Ammon's horn (tissue), 1 donor: ENCODE data around the gene TSPAN17.
A peak's percentile ranks its signal among the peaks of the same experiment; 100 is the strongest.
"Not testable (repeated sequence)": the region's sequence is repeated elsewhere in the genome, so short reads cannot be mapped to it uniquely, and the experiment has no call there.

ENCODE experiments used
- DNase-seq: peaks from one replicate; pipeline ENCODE4 v3.0.0-alpha.2; 2016; ENCODE audit warnings: low spot score

The TSPAN17 gene

DNA sequence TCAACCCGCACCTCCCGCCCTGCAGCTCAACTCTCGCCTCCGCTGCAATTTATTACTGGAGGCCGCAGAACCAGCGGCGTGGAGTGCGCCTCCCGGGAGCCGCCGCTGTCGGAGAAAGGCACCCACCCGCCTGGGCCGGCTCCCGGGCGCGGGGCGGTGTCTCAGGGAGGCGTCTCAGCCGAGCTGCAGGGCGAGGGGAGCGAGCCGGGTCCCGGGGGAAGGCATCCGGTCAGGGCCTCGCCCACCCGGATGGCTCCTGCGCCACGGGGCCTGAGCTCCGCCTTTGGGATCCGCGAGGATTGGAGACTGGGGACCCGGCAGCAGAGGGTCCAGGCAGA is 32.9 kb downstream of the TSPAN17 start:
- DNase-seq, result no peak

DNA sequence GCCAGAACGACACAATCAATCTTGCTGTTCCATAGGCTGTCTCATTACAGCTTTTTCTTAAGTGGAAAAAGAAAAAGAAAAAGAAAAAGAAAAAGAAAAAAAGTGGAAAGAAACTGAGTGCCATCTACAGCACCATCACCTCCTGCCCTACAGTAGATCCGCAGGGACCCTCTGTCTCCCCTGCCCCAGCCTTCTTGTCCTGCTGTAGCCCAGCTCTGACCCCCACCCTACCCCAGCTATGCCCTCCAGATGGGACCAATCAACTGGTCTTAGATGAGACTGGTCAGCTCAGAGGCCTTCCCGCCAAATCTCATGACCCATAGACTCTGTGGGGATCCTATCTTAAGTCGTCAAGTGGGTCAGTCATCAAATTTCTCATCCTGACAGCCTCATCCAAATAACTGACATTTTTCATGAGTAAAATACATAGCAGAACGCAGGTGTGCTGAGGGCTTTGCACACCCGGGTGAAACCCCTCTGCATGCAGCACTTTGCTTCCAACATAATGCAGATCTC is 34.8 kb downstream of the TSPAN17 start:
- DNase-seq, result no peak

DNA sequence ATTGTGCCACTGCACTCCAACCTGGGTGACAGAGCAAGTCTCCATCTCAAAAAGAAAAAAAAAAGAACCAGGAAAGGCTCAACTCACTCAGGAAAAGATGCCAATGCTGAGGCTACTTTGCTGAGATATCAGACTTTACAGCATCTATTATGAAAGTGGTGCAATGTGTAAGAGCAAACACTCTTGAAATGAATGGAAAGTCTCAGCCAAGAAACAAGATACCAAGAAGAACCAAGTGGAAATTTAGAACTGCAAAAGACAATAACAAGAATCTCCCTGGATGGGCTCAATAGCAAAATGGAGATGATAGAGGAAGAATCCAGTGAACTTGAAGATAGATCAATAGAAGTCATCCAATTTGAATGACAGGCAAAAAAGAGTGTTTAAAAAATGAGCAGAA is 37.7 kb downstream of the TSPAN17 start:
- no peak for DNase-seq

DNA sequence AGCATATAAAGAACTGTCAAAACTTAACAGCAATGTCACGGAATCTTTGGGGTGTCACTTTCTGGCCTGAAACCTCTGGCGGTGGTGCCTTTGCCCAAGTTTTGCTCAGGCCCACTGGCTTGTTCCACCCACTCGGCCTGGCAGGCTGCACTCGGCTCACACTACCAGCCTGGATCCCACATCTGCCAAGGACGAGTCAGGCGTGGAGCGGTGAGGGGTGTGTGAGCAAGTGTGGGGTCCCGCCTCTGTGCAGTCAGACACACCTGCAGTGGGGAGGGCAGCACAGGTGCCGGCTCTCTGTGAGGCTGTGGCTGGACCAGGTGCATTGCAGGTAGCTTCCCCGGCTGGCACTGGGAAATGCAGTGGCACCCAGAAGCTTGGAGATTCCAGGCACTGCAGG is 40.0 kb downstream of the TSPAN17 start:
- DNase-seq, result no peak

DNA sequence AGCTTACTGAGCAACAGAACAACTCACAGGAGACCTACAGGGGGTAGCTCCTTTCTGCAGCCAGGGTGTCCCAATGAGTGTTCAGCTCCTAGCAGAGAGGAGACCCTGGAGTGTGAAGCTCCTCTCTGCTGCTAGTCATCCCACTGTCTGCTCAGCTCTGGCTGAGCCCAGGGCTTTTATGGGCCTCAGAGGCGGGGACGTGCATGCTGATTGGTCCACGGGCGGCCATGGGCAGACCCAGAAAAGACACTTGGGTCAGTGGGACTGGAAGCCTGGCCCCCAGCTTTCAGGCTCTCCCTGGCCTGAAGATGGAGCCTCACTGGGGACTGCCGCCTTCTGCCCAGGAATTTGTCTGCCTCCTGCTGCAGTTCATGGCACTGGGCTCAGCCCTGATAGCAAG is 40.6 kb downstream of the TSPAN17 start:
- no peak for DNase-seq

DNA sequence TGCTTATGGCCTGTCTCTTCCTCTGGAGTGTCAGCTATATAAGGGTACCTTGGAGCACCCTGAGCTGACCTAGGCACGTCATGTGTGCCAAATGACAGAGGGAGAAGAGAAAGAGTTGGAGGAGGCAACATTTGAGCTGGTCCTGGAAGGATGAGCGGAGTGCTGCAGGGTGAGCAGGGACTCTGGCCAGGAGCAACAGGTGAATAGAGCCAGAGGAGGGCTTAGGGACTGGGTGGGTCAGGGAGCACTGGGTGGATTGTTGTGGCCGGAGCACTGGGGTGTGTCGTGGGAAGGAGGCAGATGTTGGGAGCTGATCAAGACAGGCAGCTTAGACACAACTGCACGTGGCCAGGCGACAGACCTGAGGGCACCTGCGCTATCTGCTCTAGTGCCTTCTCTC is 43.6 kb downstream of the TSPAN17 start:
- no peak for DNase-seq

DNA sequence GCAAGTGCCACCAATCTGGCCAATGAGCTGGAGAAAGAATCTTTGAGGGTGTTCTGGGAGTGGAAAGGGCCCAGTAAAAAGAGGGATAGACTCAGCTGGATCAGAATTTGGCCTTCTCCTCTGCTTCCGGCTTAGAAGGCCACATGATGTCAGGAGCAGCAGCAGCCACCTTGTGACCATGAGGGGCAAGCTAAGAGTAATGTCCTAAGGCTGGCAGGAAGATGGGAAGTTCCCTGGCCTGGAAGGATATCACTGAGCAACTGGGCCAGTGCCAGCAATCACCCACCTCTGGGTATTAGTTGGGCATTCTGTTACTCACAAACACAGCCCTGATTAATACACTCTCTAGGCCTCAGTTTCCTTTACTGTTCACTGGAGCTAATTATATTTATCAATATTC is 44.2 kb downstream of the TSPAN17 start:
- DNase-seq, result no peak

DNA sequence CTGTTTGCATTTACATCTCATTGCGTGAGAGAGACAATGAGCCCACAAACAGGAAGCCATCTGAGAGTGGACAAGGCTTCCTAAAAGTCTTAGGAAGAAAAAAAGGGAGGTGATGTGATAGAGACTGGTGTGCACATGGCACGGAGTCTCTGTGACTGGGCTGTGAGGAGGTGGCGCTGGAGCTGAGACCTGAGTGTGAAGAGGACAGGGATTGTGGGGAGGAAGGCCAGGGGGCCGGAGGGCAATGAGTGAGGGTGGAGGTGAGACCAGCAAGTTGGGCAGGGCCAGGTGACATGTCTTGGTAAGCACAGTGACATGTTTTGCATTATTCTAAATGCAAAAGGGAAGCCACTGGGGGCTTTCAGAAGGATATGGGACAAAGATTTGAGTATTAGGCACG is 45.0 kb downstream of the TSPAN17 start:
- DNase-seq, result no peak

DNA sequence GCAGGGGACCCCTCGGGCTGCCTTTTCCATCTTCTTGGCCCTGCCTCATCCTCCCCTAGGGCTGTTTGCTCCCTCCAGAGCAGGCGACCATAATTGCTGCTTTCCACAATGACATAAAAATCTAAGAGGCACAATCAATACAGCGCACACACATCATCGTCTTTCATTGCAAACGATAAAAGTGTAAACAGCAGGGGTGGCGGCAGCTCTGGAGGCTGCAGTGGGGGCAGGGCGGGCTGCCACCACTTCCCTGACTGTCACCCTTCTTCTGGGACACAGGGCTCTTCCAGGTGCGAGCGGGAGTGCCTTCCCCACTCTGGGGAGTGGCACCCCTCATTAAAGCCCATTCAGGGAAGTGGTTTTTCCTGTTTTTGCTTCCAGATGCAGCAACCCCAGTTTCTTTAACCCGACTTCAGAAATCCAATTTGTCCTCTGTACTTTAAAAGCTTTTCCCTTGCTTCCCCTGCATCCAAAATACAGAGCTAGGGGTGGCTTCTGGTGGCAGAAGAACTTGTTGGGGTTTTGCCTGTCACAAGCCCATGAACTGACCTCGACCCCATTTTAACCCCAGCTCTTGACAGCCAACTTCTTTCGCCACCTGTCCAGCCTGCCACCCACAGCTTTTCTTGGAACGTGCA is 45.7 kb downstream of the TSPAN17 start:
- no peak for DNase-seq

DNA sequence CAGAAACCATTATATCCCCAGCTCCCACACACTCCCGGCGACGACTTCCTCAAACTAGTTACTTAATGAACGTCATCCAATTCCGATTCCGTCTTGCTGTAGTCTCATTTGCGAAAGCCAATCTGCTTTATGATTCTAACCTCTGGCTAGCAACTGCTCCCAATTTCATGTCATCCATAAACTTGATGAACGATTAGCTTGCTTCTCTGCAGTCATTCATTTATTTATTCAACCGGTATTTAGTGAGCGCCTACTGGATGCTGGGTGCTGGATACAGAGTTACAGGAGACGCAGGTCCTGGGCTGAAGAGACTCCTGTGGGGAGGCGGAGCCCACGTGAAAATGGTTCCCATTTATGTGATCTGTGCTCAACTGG is 46.2 kb downstream of the TSPAN17 start:
- no peak for DNase-seq

DNA sequence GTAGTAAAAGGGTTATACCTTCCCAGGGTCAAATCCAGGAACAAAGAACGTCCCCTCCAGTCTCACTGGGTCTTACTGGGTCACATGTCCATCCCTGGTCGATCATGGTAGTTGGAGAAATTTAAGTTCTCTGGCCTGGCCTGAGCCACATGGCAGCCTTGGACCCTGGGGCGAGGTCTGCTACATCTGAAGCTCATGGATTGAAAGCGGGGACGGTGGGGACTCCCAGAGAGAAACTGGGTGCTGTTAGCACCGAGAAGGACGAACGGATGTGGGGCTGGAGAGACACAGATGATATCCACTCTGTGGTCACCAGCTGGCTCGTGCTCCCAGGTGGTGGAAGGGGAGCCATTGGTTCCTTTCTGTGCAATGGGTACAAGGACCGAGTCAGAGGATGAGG is 46.9 kb downstream of the TSPAN17 start:
- no peak for DNase-seq

DNA sequence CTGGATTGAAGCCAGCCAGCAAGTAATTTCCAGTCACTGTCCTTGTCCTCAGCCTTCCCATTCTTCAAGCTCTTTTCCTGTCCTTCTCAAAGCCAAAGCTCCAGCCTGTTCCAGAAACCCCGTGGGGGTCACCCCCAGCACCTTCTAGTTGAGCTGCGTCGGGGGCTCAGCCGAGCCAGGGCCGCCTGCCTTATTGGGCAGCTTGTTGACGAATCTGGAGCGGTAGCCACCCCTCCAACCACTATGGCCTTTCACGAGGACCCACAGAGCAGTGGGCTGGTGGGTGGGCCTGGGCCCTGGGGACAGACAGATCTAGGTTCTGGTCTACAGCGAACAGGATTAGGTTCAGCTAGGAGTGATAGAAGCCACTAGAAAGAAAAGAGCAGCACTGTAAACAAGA is 47.3 kb downstream of the TSPAN17 start:
- DNase-seq, result no peak

DNA sequence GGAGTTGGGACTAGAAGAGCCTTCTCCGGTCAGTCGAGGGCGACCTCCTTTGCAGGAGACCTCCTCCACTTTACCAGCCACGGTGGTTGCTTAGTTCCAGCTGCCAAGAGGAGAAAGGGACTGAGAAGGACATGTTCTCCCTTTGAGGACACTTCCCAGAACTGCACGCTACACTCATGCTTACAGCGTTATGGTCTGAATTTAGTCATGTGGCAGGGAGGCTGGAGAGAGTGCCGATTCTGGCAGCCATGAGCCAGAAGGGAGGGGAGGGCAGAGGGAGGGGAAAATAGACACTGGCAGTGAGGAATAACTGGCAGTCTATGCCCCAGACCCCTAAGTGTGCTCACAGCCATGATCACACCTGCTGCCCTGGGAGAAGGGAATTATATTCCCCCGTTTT is 47.8 kb downstream of the TSPAN17 start:
- no peak for DNase-seq

DNA sequence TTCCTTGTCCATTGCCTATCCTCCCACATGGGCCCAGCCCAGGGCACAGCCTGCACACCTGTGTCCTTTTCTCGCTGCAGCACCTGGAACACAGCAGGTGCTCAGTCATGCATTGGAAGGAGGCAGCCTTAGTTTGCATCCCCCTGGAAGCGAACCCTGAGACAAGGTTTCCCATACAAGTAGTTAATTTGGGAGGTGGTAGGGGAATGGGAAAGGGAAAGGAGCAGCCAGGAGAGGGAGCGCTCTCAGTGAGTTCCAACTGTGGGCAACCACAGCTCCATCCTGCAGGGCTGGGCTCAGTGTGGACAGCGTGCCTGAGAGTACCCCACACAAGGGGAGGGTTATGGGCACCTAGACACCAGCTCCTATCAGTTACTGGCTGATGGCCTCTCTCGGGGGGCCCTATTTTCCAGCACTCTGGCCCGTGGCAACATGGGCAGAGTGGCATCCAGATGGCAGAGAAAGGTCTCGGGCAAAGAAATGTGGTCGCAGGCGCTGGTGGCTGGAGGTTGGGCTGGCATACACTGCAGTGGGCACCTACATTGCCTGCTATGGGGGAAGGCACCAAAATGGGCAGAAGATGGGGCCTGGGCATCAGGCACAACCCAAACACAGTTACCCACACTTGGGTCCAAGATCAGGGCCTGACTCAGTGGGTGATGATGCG is 50.1 kb downstream of the TSPAN17 start:
- DNase-seq, result no peak

DNA sequence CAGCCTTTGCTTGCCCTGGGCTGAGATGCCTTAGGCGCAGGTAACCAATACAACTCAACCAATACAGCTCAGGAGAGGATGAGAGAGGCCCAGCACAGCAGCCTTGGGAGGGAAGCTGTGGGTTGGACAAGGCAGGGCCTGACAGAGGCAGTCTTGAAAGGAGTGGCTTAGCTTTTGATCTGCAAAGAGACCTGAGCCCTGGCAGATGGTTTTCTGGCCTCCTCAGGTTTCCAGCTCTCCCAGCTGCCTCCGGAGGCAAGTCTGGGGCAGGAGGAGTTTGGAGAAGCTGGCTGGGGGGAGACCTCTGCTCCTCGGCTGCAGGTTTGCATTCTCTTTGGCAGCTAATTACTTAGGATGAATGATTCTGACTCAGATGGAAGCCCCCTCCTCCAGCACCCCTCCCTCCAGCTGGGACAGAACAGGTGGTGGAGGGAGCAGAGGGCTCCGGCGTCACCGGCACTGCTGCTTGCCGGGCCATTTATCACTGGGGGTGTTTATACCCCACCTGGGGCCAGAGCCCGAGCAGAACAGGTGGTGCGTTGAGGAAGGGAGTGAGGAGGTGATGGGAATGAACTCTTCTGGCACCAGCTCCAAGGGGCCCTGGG is 50.8 kb downstream of the TSPAN17 start:
- DNase-seq, result no peak

DNA sequence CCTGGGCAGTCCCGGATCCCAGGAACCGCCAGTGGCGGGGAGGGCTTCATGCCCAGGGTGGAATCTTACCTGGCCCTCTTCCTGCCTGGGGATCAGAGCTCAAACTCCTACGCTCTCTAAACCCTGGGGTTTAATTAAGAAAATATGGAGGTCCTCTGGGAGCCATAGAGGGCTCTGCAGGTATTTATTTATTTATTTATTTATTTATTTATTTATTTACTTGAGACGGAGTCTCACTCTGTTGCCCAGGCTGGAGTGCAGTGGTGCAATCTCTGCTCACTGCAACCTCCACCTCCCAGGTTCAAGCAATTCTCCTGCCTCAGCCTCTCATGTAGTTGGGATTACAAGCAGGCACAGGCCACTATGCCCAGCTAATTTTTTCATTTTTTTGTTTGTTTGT is 52.2 kb downstream of the TSPAN17 start:
- DNase-seq, result not testable (repeated sequence)

DNA sequence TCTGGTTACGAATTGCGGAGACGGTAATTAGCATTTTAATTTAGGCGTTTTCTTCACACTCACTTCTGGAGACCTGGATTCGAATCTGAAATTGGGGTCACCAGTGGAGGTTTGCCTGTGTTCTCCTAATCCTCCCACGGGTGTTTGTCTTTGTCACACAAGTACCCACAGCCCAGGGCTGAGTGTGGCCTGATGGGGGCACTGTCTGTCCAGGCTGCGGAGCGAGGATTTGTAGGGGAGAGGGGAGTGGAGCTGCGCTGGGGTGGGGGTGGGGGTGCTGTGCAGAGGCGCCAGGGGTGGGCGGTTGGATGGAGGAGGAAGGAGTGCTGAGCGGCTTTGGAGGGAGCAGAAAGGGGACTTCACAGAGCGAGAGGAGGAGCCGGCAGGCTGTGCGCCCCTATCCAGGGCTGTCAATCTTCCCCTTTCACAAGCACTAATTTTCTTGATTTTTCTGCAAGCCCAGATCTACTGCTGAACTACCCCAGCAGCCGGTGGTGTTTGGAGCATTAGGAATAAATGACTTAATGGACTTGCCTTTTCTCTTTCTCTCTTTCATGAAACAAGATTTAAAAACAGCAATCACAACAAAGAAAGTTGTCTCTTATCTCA is 53.1 kb downstream of the TSPAN17 start:
- peak; percentile 72 for DNase-seq

DNA sequence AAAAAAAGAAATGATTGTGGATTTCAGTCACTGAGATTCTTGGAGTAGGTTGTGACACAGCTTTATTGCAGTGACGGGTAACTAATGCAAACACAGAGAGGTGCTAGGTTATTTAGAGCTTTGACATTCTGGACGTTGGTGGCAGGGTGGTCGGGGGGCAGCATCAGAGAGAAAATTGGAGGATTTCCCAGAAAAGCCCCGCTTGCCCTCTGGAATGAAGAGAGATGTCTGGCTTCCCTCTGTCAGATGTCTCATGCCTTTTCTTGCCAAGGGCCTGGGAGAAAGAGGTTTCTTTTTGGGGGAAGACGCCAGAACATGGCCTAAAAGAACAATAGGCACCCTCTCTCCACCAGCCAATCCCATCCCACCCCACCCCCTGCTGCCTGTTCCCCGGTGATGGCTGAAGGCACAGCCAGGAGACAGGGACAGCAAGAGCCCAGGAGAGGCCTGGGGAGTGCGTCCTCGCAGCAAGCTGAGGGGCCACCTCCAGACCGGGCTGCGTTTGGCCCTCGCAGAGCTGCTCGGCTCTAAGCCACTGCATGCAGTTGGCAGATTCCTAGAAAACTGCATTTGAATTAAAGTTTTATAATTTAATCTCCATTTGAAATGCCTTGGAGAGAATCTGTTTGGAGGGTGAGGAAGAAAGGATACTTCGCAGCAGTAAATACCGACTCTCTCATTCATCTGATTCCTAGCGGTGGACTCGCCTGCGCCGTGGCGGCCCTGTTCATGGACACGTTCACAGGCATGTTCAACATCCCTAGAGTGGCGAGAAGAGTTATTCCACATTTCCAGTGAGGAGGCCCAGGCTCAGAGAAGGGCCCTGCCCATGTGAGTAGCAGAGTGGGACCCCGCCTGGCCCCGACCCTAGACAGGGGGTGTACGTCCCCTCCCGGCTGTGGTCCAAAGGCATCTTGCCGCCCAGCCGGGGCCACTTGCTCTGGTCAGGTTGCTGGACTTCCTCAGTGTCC is 55.7 kb downstream of the TSPAN17 start:
- no peak for DNase-seq

DNA sequence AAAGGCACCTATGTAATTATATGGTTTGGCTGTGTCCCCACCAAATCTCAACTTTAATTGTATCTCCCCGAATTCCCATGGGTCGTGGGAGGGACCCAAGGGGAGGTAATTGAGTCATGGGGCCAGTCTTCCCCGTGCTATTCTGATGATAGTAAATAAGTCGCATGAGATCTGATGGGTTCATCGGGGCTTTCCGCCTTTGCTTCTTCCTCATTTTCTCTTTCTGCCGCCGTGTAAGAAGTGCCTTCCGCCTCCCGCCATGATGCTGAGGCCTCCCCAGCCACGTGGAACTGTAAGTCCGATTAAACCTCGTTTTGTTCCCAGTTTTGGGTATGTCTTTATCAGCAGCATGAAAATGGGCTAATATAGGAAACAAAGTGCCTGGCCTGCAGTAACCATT is 56.6 kb downstream of the TSPAN17 start:
- DNase-seq, result no peak

DNA sequence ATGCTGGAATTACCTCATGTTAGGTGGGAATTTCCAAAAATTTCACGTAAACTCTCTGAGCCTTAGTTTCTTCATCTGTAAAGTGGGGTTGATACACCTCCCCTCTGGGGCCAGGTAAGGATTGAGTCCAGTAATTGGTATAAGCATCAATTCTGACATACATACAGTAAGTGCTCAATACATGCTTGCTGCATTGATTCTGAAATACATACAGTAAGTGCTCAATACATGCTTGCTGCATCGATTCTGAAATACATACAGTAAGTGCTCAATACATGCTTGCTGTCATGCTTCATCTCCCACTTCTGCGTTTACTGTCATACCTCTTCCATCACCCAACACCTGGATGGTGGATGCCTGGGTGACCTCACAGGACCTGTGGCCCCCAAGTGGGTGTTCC is 57.1 kb downstream of the TSPAN17 start:
- DNase-seq, result no peak

DNA sequence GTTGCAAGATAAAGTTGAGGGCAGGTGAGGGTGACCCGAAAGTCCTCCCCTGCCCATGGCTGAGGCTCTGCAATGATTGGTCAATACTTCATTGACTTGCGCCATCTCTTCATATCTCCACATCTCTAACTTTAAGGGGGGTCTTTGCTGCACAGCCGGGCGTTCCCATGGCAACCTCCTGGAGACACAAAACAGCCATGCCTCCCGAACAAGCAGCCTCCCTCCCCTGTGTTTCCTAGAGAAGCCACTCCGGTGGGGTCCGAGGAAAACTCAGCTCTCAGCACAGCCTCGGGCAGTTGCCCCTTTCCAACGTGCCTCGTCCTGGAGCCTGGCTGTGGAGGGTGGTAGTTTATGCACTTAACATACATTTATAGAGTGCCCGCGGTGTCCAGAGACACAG is 57.5 kb downstream of the TSPAN17 start:
- no peak for DNase-seq
